Kidney epithelial cell (primary cell): Measurements from ENCODE around the gene MKX. TPM values are rescaled to one million over a fixed set of nuclear protein-coding genes. Genes with fewer than 3 reads are reported as not detected.

Experiments
- DNase-seq: peaks from one replicate; pipeline ENCODE4 v3.0.0-alpha.2; 2010; ENCODE audit warnings: low read depth
- H3K27me3 ChIP-seq: 2 replicates; pipeline ENCODE4 v1.6.0; 2011; ENCODE audit warnings: low read length; ENCODE audit not compliant: control insufficient read depth, insufficient read depth
- H3K36me3 ChIP-seq: 2 replicates; pipeline ENCODE4 v1.5.1; 2011; ENCODE audit warnings: low read length; ENCODE audit not compliant: control insufficient read depth, insufficient read depth
- H3K4me3 ChIP-seq: 2 replicates; pipeline ENCODE4 v1.5.1; 2011; ENCODE audit warnings: low read depth, mild to moderate bottlenecking, control low read depth, low read length
- total RNA-seq: library from RNA; depleted of rRNA; stranded (reverse); fragments of >200 nt; gene quantifications from 2 replicates; pipeline ENCODE4 v1.2.3, GENCODE V29; 2015
- TF ChIP-seq, protein P1 (sequence below): IDR thresholded peaks from 2 replicates; pipeline ENCODE4 v1.5.1; 2011; ENCODE audit warnings: mild to moderate bottlenecking, moderate library complexity, low read length, control low read depth, inconsistent platforms; ENCODE audit not compliant: insufficient read depth, poor library complexity, severe bottlenecking

MKX gene
- total RNA-seq, 1 donor from 2014 or later: 3.2 TPM

GRCh38 chr10:27710014-27710413 is 35.6 kb downstream of the MKX start:
- H3K4me3 ChIP-seq: no peak overlapping the region
- H3K36me3 ChIP-seq: no peaks in the 10 kb centered on the region
- H3K27me3 ChIP-seq: no peaks in the 10 kb centered on the region
- TF ChIP-seq, protein P1, sequence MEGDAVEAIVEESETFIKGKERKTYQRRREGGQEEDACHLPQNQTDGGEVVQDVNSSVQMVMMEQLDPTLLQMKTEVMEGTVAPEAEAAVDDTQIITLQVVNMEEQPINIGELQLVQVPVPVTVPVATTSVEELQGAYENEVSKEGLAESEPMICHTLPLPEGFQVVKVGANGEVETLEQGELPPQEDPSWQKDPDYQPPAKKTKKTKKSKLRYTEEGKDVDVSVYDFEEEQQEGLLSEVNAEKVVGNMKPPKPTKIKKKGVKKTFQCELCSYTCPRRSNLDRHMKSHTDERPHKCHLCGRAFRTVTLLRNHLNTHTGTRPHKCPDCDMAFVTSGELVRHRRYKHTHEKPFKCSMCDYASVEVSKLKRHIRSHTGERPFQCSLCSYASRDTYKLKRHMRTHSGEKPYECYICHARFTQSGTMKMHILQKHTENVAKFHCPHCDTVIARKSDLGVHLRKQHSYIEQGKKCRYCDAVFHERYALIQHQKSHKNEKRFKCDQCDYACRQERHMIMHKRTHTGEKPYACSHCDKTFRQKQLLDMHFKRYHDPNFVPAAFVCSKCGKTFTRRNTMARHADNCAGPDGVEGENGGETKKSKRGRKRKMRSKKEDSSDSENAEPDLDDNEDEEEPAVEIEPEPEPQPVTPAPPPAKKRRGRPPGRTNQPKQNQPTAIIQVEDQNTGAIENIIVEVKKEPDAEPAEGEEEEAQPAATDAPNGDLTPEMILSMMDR: no peak
- DNase-seq: no peak

GRCh38 chr10:27709304-27709703 is 36.3 kb downstream of the MKX start:
- Histone ChIP-seq H3K36me3 (no peaks in the 10 kb centered on the region), H3K27me3 (no peaks in the 10 kb centered on the region), H3K4me3 (no peak overlapping the region)
- TF ChIP-seq, protein P1: no peak
- no peak for DNase-seq

- DNase-seq: no peak
- H3K27me3 ChIP-seq: no peaks in the 10 kb centered on the region
- TF ChIP-seq, protein P1: no peak
- no peaks in the 10 kb centered on the region for H3K36me3 ChIP-seq
- H3K4me3 ChIP-seq: no peak overlapping the region
Observed at GRCh38 chr10:27701938-27702537, 43.6 kb downstream of the MKX start.

GRCh38 chr10:27699776-27700175 is 45.8 kb downstream of the MKX start:
- H3K27me3 ChIP-seq: no peaks in the 10 kb centered on the region
- no peaks in the 10 kb centered on the region for H3K36me3 ChIP-seq
- DNase-seq: no peak
- TF ChIP-seq, protein P1: no peak
- H3K4me3 ChIP-seq: no peak overlapping the region

GRCh38 chr10:27698961-27699360 is 46.7 kb downstream of the MKX start:
- DNase-seq: no peak
- Histone ChIP-seq H3K27me3 (no peaks in the 10 kb centered on the region), H3K36me3 (no peaks in the 10 kb centered on the region), H3K4me3 (no peak overlapping the region)
- TF ChIP-seq, protein P1: no peak

DNA sequence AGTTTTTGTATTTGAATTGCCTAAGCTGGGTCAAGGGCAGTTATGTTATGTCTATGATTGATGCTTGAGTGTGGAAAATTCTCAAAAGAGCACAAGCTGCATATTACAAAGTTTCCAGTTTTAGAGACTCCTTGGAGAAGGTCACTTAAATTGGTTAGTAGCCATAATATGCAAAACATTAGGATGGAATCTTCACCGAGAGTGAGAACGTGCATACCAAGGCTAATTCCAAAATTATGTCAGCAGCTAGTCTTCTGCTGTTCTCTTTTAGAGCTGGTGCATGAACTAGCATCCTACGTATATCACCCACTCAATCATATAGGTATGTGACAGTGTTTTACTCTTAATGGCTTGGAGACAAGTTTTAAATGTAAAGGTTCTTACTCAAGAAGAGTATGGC is 49.2 kb downstream of the MKX start:
- TF ChIP-seq, protein P1: no peak
- no peak for DNase-seq
- no peaks in the 10 kb centered on the region for H3K27me3 ChIP-seq

More for the DNA sequence above, 49.2 kb downstream of the MKX start:
- Histone ChIP-seq H3K36me3 (no peaks in the 10 kb centered on the region), H3K4me3 (no peak overlapping the region)
